ENCODE results near the gene UBE4B.

The UBE4B gene

GRCh38 chr1:10185759-10186158, 153.0 kb downstream of the UBE4B start:
- no peaks in the 10 kb centered on the region for H3K79me2 ChIP-seq (ENCODE audit: low read length)
- no peaks in the 10 kb centered on the region for H3K27me3 ChIP-seq (ENCODE audit: low read depth, low read length)
- no peaks in the 10 kb centered on the region for H3K9me3 ChIP-seq (ENCODE audit: insufficient read depth, low read length)
- H3K27ac ChIP-seq (ENCODE audit: low read length) = no peak overlapping the region
- H2AFZ ChIP-seq (ENCODE audit: low read depth, low read length) = no peak overlapping the region
- no peak overlapping the region for H3K4me3 ChIP-seq (ENCODE audit: low read length)
- no peak overlapping the region for H3K4me2 ChIP-seq (ENCODE audit: low read length)
- TF ChIP-seq, protein P1, sequence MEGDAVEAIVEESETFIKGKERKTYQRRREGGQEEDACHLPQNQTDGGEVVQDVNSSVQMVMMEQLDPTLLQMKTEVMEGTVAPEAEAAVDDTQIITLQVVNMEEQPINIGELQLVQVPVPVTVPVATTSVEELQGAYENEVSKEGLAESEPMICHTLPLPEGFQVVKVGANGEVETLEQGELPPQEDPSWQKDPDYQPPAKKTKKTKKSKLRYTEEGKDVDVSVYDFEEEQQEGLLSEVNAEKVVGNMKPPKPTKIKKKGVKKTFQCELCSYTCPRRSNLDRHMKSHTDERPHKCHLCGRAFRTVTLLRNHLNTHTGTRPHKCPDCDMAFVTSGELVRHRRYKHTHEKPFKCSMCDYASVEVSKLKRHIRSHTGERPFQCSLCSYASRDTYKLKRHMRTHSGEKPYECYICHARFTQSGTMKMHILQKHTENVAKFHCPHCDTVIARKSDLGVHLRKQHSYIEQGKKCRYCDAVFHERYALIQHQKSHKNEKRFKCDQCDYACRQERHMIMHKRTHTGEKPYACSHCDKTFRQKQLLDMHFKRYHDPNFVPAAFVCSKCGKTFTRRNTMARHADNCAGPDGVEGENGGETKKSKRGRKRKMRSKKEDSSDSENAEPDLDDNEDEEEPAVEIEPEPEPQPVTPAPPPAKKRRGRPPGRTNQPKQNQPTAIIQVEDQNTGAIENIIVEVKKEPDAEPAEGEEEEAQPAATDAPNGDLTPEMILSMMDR (IDR thresholded peaks at IDR 0.05; ENCODE audit: low read depth, low read length) = no peak
- TF ChIP-seq EZH2phosphoT487 (IDR thresholded peaks at IDR 0.05; ENCODE audit: low read depth) = no peak
- no peaks in the 10 kb centered on the region for H3K36me3 ChIP-seq (replicated peaks; ENCODE audit: low read depth, low read length)
- no peaks in the 10 kb centered on the region for H4K20me1 ChIP-seq (ENCODE audit: insufficient read depth, low read length)
- H3K9ac ChIP-seq (ENCODE audit: low read length) = no peak overlapping the region
- peaks cover 10% of the 10 kb centered on the region for H3K4me1 ChIP-seq (ENCODE audit: low read length)

DNA sequence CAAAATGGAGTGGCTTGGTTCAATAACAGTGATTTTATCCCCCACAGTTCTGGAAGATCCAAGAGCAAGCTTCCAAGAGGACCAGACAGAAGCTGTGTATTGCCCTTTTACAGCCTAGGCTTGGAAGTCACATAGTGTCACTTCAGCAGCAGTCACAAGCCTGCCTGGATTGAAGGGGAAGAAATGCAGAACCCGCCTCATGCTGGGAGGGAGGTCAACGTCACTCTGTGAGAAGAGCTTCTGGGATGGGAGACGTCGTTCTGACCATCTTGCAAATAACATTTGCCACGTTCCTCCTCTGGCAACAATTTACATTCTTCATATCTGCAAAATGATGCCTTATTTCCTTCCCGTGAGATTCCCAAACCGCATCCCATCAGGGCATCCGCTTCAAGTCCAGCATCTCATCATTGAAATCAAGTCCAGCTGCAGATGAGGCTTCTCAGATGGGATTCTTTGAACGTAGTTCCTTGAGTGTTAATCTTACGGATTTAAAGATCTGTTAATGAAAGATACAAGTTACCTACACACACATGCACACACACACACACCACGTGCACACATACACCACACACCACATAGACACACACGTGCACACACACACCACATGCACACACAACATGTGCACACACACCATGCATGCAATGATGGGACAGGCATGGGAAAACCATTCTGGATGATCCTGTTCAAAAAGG, 153.7 kb downstream of the UBE4B start:
- H3K27me3 ChIP-seq (ENCODE audit: low read depth, low read length) = no peaks in the 10 kb centered on the region
- H3K27ac ChIP-seq (ENCODE audit: low read length) = no peak overlapping the region
- peaks cover 5% of the 10 kb centered on the region; the same call in 1 of the 2 replicates for H3K4me1 ChIP-seq (ENCODE audit: low read length)
- no peaks in the 10 kb centered on the region for H3K36me3 ChIP-seq (replicated peaks; ENCODE audit: low read depth, low read length)
- TF ChIP-seq, protein P1 (IDR thresholded peaks at IDR 0.05; ENCODE audit: low read depth, low read length) = no peak
- TF ChIP-seq EZH2phosphoT487 (IDR thresholded peaks at IDR 0.05; ENCODE audit: low read depth) = no peak
- H3K79me2 ChIP-seq (ENCODE audit: low read length) = no peaks in the 10 kb centered on the region
- no peak overlapping the region for H3K4me3 ChIP-seq (ENCODE audit: low read length)
- H3K9ac ChIP-seq (ENCODE audit: low read length) = no peak overlapping the region
- H2AFZ ChIP-seq (ENCODE audit: low read depth, low read length) = no peak overlapping the region
- no peaks in the 10 kb centered on the region for H4K20me1 ChIP-seq (ENCODE audit: insufficient read depth, low read length)
- no peaks in the 10 kb centered on the region for H3K9me3 ChIP-seq (ENCODE audit: insufficient read depth, low read length)
- no peak overlapping the region for H3K4me2 ChIP-seq (ENCODE audit: low read length)

DNA sequence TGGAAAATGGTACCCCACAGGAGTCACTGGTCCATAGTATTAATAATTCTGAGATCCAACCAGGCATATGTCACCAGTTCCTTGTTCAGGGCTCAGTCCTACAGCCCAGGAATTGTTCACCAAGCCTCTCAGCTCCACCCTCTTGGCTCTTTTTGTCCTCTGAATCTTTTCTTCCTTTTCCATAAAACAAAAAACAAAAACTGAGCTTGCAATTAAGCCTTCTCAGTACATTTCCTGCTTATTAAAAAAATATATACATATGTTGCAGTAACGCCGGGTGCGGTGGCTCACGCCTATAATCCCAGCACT, 154.2 kb downstream of the UBE4B start:
- H3K27ac ChIP-seq (ENCODE audit: low read length) = no peak overlapping the region
- no peak overlapping the region for H3K9ac ChIP-seq (ENCODE audit: low read length)
- H2AFZ ChIP-seq (ENCODE audit: low read depth, low read length) = no peak overlapping the region
- no peaks in the 10 kb centered on the region for H4K20me1 ChIP-seq (ENCODE audit: insufficient read depth, low read length)
- TF ChIP-seq, protein P1 (IDR thresholded peaks at IDR 0.05; ENCODE audit: low read depth, low read length) = no peak
- no peak for TF ChIP-seq EZH2phosphoT487 (IDR thresholded peaks at IDR 0.05; ENCODE audit: low read depth)
- no peaks in the 10 kb centered on the region for H3K36me3 ChIP-seq (replicated peaks; ENCODE audit: low read depth, low read length)
- no peak overlapping the region for H3K4me2 ChIP-seq (ENCODE audit: low read length)
- H3K9me3 ChIP-seq (ENCODE audit: insufficient read depth, low read length) = no peaks in the 10 kb centered on the region
- no peaks in the 10 kb centered on the region for H3K27me3 ChIP-seq (ENCODE audit: low read depth, low read length)
- H3K4me3 ChIP-seq (ENCODE audit: low read length) = no peak overlapping the region
- no peaks in the 10 kb centered on the region for H3K79me2 ChIP-seq (ENCODE audit: low read length)
- peaks cover 5% of the 10 kb centered on the region; the same call in 1 of the 2 replicates for H3K4me1 ChIP-seq (ENCODE audit: low read length)

- no peak overlapping the region for H3K4me2 ChIP-seq (ENCODE audit: low read length)
- peaks cover 5% of the 10 kb centered on the region; the same call in 1 of the 2 replicates for H3K4me1 ChIP-seq (ENCODE audit: low read length)
- H3K9me3 ChIP-seq (ENCODE audit: insufficient read depth, low read length) = no peaks in the 10 kb centered on the region
- no peaks in the 10 kb centered on the region for H3K27me3 ChIP-seq (ENCODE audit: low read depth, low read length)
- H4K20me1 ChIP-seq (ENCODE audit: insufficient read depth, low read length) = no peaks in the 10 kb centered on the region
- H3K9ac ChIP-seq (ENCODE audit: low read length) = no peak overlapping the region
- no peak overlapping the region for H2AFZ ChIP-seq (ENCODE audit: low read depth, low read length)
- TF ChIP-seq EZH2phosphoT487 (IDR thresholded peaks at IDR 0.05; ENCODE audit: low read depth) = no peak
- TF ChIP-seq, protein P1 (IDR thresholded peaks at IDR 0.05; ENCODE audit: low read depth, low read length) = no peak
- H3K36me3 ChIP-seq (replicated peaks; ENCODE audit: low read depth, low read length) = no peaks in the 10 kb centered on the region
- no peaks in the 10 kb centered on the region for H3K79me2 ChIP-seq (ENCODE audit: low read length)
- no peak overlapping the region for H3K27ac ChIP-seq (ENCODE audit: low read length)
- H3K4me3 ChIP-seq (ENCODE audit: low read length) = no peak overlapping the region
Measured at GRCh38 chr1:10188133-10188650, 155.4 kb downstream of the UBE4B start.

Measured in OCI-LY3 (cell line).